Vagina (tissue), 2 donors: ENCODE data around the gene SPNS3.

Experiments used
- CTCF ChIP-seq, 3 experiments: fragments of 450-650 bp in 2 of 3; fragments of 200-600 bp in 1 of 3; sonication (generic) in 1 of 3; IDR thresholded peaks; one replicate each; pipeline ENCODE4 v1.5.1; 2017 to 2019; ENCODE audit warnings: antibody characterized with exemption in 3 of 3, mild to moderate bottlenecking in 2 of 3, moderate library complexity in 2 of 3
- POLR2A ChIP-seq, 2 donors: fragments of 450-650 bp; IDR thresholded peaks; one replicate each; pipeline ENCODE4 v1.6.1; 2017; ENCODE audit warnings: antibody characterized with exemption in 2 of 2, mild to moderate bottlenecking in 2 of 2, moderate library complexity in 2 of 2
- POLR2AphosphoS5 ChIP-seq, 2 donors: sonication (generic); formaldehyde crosslinking; IDR thresholded peaks; one replicate each; pipeline ENCODE4 v1.9.0; 2017; ENCODE audit warnings: antibody characterized with exemption in 2 of 2, mild to moderate bottlenecking in 2 of 2, low read depth in 1 of 2; ENCODE audit not compliant: insufficient read depth in 1 of 2

GRCh38 chr17:4485676-4486646, 52.2 kb downstream of the SPNS3 start:
- TF ChIP-seq CTCF (IDR thresholded peaks at IDR 0.05) = no peak
- no peak for TF ChIP-seq POLR2A (IDR thresholded peaks at IDR 0.05)
- no peak for TF ChIP-seq POLR2AphosphoS5 (IDR thresholded peaks at IDR 0.05; ENCODE audit: insufficient read depth in 1 of 2, low read depth in 1 of 2)
